ENCODE measurements around the gene SLC29A1.

The SLC29A1 gene

DNA sequence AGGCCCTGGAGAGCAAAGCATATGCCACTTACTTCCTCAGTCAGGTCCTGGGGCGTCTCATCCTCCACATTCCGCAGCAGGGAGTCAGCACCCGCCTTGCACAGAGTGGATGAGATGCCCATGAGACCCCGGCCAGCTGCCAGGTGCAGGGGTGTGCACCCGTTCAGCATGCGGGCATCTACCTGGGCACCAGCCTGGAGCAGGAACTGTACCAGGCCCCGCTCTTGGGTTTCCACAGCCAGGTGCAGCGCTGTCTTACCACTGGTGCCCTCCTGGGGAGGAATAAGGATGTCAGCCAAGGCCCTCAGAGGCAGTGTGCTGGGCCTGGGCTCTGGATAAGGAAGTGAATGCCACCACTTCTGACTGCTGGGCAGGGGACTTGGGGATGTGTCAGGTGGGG lies 36.6 kb downstream of the SLC29A1 start:
- Mint-ChIP-seq H3K9me3 (ENCODE audit: low read depth) (no peaks in the 10 kb centered on the region), H3K4me1 (ENCODE audit: low read depth) (peaks cover 50% of the 10 kb centered on the region), H3K36me3 (no peaks in the 10 kb centered on the region), H3K4me3 (no peak overlapping the region), H3K27me3 (no peaks in the 10 kb centered on the region), H3K27ac (no peak overlapping the region)

DNA sequence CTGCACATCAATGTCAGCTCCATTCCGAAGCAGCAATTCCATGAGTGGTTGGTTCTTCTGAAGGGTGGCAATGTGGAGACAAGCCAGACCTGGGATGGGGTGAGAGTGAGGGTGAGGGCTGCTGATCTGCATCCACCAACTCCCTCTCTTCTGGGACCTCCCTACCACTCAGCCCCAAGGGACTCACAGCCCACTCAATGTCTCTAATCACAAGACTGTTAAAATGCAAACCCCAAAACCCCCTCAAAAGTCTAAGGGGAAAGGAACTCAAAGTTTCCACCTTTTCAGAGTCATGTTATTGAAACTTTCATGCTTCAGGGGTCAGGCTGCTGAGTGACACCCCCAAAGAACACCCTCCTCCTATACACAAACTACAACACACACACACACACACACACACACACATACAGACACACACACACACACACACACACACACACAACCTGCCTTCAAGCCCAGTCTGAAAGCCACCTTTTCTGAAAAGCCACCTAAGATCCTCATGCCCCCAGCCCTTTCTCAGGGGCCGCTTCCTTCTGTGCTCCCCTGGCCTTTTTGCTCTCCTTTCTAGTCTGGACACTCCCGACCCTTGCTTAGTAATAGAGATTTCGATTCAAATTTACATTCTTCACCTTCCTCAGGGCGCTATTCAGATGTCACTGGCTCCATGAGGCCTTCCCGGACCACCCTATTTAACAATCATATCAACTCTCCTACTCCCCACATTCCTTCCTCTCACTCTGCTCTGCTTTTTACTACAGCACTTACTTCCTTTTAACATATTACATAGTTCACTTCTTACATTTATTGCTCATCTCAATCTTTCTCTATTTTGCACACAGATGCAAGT lies 37.3 kb downstream of the SLC29A1 start:
- Mint-ChIP-seq H3K4me3 (peak overlapping the region; percentile 14), H3K4me1 (ENCODE audit: low read depth) (peaks cover 44% of the 10 kb centered on the region), H3K9me3 (ENCODE audit: low read depth) (no peaks in the 10 kb centered on the region), H3K36me3 (no peaks in the 10 kb centered on the region), H3K27ac (peak overlapping the region; percentile 68), H3K27me3 (no peaks in the 10 kb centered on the region)

DNA sequence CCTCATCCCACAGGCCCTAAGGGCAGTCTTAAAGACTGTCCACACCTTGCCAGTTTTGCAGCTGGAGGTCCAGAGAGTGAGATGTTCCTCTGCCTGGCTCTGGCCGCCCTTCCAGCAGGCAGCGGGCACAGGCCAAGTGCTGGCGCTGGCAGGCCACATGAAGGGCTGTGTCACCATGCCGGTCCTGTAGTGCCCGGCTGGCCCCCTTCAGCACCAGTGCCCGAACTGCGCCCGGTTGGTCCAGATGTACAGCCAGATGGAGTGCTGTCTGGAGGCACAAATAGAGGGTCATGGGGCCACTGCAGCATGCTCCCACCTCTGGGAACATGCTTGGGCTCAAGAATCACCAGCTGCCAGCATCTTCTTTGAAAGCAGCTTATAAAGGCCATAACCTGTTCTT lies 38.2 kb downstream of the SLC29A1 start:
- H3K27me3 Mint-ChIP-seq = no peaks in the 10 kb centered on the region
- no peak overlapping the region for H3K27ac Mint-ChIP-seq
- H3K4me1 Mint-ChIP-seq (ENCODE audit: low read depth) = peaks cover 44% of the 10 kb centered on the region
- no peaks in the 10 kb centered on the region for H3K36me3 Mint-ChIP-seq
- H3K4me3 Mint-ChIP-seq = peak overlapping the region; percentile 14
- H3K9me3 Mint-ChIP-seq (ENCODE audit: low read depth) = no peaks in the 10 kb centered on the region

DNA sequence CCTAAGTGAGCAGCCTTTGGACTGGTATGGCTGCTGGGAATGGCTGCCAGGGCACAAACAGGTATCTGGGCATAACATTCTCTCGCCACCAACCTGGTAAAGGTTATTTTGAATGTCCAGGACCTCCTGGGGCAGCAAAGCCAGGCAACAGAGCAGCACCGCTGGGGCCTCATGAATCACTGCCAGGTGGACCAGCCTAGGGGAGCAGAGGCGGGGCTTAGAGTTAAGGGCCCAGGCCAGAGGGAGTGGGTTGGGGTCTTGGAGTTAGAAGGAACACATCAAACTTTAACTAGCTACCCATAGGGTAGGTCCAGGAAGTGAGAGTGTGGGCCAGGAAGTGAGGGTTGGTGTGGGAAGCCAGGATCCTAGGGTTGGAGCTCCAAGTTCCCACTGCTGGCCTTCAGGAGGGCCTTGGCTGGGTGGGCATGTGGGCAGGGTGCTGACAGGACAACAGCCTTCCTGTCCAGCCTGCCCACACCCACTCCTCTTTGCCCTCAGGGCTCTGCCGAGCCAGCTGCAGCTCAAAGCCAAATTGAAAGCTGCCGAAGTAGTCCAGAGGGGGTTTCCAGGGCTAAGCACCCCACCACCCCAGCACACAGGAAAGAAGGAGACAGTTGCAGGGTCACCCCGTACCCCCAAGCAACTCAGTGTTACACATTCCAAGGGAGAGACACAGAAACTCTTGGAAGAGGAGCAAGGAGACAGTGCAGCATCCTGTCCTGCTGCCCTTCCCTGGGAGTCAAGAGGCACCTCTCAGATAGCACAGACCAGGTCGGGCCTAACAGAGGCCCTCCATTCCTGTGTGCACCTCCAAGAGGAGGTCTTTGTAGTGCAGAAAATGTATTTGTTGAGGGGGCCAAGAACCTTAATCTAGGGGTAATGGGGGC lies 39.3 kb downstream of the SLC29A1 start:
- Mint-ChIP-seq H3K36me3 (no peaks in the 10 kb centered on the region), H3K4me1 (ENCODE audit: low read depth) (peaks cover 46% of the 10 kb centered on the region), H3K27ac (peak overlapping the region; percentile 93), H3K9me3 (ENCODE audit: low read depth) (no peaks in the 10 kb centered on the region), H3K4me3 (peak overlapping the region; percentile 98), H3K27me3 (no peaks in the 10 kb centered on the region)

DNA sequence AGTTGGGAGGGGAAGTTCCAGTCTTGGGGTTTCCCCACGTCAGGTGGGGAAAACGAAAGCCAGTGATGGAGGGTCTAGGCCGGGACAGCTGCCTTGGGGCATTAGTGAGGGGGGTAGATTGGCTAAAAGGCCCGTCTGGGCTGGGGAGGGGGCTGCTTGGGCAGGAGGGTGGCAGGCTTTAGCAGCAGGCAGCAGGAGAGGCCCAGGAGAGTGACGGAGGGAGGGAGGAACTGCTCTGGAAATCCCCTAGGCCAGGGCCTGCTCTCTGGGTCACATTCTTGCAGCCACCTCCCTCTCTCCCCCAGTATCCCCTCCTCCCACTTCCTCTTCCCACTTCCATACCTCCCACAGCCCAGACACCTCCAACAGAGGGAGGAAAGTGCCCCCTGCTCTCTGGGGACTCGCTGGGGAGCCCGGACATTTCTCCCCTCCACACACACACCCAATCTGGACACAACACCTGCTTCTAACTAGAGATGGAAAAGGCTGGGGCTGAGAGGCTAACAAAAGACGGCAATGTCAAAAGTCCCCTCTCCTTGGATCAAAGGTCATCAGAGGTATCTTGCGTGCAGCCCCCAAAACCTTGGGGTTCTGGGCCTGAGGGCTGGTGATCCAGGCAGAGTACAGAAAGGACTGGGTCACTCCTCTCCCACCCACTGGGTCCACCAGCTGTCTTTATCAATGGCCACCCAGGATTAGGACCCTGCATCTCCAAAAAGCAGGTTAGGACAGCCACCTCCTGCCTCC lies 40.1 kb downstream of the SLC29A1 start:
- H3K4me3 Mint-ChIP-seq = peak overlapping the region; percentile 98
- H3K4me1 Mint-ChIP-seq (ENCODE audit: low read depth) = peaks cover 41% of the 10 kb centered on the region
- no peaks in the 10 kb centered on the region for H3K27me3 Mint-ChIP-seq
- no peaks in the 10 kb centered on the region for H3K9me3 Mint-ChIP-seq (ENCODE audit: low read depth)
- H3K27ac Mint-ChIP-seq = peak overlapping the region; percentile 93
- no peaks in the 10 kb centered on the region for H3K36me3 Mint-ChIP-seq

DNA sequence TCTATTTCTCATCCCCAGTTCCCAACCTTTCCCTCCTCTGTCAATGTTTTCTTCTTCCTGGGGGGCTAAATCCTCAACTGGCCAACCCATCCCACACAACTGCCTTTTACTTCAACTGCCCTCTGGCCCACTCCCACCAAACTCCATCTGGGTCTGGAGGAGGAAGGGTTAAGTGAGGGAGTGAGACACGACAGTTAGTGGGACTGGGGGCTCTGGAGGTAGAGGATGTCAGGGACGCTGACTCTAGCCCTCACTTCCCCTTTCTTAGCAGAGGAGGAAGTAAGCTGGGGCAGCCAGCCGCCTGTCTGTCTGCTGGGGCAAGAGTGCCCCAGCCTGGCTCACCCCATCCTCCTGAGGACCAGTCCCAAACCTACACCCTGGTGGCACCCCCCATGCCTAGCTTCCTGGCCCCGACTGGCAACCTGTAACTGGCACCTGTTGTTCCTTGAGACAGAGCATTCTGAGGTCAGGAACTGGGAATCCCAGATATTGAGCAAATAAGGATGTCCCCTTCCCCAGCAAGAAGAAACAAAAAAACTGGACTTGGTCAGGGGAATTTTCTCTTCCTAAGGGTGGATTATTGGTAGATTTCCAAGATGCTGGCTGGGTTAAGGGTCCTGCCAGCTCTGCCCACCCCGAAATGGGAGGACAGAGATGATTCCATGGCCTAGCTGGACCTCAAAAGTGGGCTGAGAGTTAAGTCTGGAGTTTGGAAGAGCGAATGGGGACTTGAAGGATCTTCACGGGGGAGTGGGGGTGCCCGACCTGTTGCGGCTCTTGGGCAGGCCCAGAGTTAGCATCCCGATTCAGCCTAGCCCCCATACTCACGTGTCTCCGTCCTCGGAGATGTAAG lies 41.0 kb downstream of the SLC29A1 start:
- peaks cover 38% of the 10 kb centered on the region for H3K4me1 Mint-ChIP-seq (ENCODE audit: low read depth)
- no peaks in the 10 kb centered on the region for H3K36me3 Mint-ChIP-seq
- H3K9me3 Mint-ChIP-seq (ENCODE audit: low read depth) = no peaks in the 10 kb centered on the region
- peak overlapping the region; percentile 93 for H3K27ac Mint-ChIP-seq
- H3K27me3 Mint-ChIP-seq = no peaks in the 10 kb centered on the region
- H3K4me3 Mint-ChIP-seq = peak overlapping the region; percentile 98

DNA sequence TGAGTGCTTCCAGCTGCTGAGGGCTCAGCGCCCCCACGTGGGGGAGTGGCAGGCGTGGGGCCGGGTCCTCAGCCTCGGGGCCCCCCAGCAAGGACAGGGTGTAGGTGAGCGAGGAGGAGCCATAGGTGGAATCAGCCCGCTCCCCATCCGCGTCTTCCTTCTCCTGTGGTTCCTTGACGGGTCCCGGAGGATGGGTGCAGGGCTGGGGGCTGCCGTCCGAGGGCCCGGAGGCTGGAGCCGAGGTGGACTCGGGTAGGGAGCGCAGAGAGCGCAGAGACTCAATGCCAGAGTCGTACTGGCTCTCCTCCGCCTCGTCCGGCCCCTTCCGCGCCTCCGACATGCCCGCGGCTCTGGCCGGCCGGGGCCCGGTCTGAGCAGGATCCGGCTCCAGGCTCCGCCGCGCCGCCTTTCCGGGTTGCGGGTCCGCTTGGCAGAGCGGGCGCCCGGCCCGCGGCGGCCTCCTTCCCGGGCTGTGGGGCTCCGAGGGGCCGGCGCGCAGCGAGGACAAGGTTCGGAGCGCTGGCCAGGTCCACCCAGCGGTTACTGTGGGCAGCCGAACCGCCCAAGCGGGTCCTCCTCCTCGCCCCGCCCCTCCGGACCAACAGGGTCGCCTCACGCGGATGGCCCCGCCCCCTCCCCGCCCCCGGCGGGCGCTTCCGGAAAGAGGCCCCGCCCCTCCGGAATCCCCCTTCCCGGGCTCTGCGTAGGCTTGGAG lies 41.8 kb downstream of the SLC29A1 start, which contains the start of gene NFKBIE:
Gene NFKBIE, minus strand, starts transcription at position 545 of the 715 bp plus-strand sequence. Its CDS starts 205 bp downstream, at position 340.
- H3K27ac Mint-ChIP-seq = peak within 1 kb of the TSS; percentile 93
- no peaks in the 10 kb centered on the region for H3K36me3 Mint-ChIP-seq
- H3K4me3 Mint-ChIP-seq = peak within 1 kb of the TSS; percentile 98
- no peaks in the 10 kb centered on the region for H3K9me3 Mint-ChIP-seq (ENCODE audit: low read depth)
- peaks cover 46% of the 10 kb centered on the region for H3K4me1 Mint-ChIP-seq (ENCODE audit: low read depth)
- H3K27me3 Mint-ChIP-seq = no peaks in the 10 kb centered on the region

DNA sequence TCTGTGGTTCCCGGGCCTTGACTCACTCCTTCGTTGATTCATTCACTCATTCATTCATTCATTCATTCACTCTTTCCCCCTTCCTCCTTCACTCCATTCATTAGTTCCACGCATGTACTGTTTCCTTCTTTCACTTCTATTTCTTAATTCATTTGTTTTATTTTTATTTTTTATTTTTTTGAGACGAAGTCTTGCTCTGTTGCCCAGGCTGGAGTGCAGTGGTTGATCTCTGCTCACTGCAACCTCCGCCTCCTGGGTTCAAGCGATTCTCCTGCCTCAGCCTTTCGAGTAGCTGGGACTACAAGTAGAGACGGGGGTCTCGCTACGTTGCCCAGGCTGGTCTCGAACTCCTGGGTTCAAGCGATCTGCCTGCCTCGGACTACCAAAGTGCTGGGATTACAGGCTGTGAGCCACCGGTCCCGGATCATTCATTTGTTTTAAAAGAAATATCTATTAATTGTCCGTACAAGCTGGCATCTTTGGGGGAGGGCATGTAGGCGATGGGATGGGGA lies 42.4 kb downstream of the SLC29A1 start:
- Mint-ChIP-seq H3K27me3 (no peaks in the 10 kb centered on the region), H3K27ac (peak overlapping the region; percentile 67), H3K9me3 (ENCODE audit: low read depth) (no peaks in the 10 kb centered on the region)

DNA sequence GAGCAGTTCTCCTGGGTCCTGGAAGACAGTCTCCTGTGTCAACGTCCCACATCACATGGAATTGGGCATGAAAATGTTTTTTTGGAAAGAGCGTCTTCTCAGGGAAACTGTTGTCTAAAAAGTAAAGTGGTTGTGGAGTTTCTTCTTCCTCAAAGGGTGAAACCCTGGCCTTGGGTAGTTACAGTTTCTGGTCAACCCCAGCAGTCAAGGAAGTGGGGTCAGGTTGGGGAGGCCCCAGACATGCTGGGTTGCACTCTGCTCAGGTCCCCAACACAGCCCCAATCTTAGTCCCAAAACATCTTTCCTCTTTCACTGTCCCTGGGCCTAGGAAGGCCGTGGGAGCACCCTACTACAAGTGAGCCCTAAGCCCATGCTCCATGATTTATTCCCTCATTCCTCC lies 43.0 kb downstream of the SLC29A1 start:
- H3K4me3 Mint-ChIP-seq = peak overlapping the region; percentile 63
- H3K9me3 Mint-ChIP-seq (ENCODE audit: low read depth) = no peaks in the 10 kb centered on the region
- H3K4me1 Mint-ChIP-seq (ENCODE audit: low read depth) = peaks cover 39% of the 10 kb centered on the region
- peaks cover 1% of the 10 kb centered on the region for H3K27me3 Mint-ChIP-seq
- H3K36me3 Mint-ChIP-seq = no peaks in the 10 kb centered on the region
- peak overlapping the region; percentile 58 for H3K27ac Mint-ChIP-seq

More for the DNA sequence above, 42.4 kb downstream of the SLC29A1 start:
- H3K4me1 Mint-ChIP-seq (ENCODE audit: low read depth) = peaks cover 45% of the 10 kb centered on the region
- no peaks in the 10 kb centered on the region for H3K36me3 Mint-ChIP-seq
- peak overlapping the region; percentile 98 for H3K4me3 Mint-ChIP-seq

DNA sequence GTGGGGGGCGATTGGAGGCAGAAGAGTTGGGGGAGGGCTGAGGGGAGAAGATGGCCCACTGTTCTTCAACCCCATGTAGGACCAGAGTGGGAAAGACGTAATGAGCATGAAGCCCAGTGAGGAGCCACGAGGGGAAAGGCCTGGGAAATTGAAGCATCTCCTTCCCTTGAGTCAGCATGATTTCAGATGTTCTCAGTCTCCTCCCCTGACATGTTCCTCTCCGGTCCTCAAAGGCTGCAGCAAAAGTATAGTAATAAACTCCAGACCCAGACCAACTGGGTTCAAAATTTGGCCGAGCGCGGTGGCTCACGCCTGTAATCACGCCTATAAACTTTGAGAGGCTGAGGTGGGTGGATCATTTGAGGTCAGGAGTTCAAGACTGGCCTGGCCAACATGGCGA lies 43.9 kb downstream of the SLC29A1 start:
- Mint-ChIP-seq H3K27me3 (peaks cover 4% of the 10 kb centered on the region), H3K27ac (no peak overlapping the region), H3K36me3 (no peaks in the 10 kb centered on the region), H3K9me3 (ENCODE audit: low read depth) (no peaks in the 10 kb centered on the region), H3K4me3 (no peak overlapping the region), H3K4me1 (ENCODE audit: low read depth) (peaks cover 41% of the 10 kb centered on the region)

DNA sequence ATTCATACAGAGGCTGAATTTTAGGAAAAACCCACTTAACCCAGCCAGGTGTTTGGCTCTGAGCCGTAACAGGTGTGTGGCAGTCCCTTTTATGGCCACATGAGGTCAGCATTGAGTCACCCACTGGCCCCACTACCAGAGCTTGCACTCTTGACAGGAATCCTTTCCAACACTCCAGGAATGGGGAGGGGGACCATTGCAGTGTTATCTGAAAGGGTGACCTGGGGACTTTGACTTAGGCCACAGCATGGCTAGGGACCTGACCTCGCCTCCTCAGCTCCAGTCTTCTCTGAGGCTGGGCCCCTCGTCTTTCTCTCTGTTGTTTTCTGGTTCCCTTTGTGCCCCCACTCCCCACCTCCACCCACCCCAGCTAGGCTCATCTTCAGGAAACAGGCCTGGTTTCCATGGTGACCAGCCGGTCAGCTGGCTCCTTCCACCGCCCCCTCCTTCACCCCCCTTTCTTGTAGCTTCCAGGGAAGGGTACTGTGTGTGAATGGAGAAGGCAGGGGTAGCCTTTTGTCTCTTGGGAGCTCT lies 44.8 kb downstream of the SLC29A1 start:
- H3K4me1 Mint-ChIP-seq (ENCODE audit: low read depth) = peaks cover 32% of the 10 kb centered on the region
- H3K27ac Mint-ChIP-seq = no peak overlapping the region
- no peak overlapping the region for H3K4me3 Mint-ChIP-seq

DNA sequence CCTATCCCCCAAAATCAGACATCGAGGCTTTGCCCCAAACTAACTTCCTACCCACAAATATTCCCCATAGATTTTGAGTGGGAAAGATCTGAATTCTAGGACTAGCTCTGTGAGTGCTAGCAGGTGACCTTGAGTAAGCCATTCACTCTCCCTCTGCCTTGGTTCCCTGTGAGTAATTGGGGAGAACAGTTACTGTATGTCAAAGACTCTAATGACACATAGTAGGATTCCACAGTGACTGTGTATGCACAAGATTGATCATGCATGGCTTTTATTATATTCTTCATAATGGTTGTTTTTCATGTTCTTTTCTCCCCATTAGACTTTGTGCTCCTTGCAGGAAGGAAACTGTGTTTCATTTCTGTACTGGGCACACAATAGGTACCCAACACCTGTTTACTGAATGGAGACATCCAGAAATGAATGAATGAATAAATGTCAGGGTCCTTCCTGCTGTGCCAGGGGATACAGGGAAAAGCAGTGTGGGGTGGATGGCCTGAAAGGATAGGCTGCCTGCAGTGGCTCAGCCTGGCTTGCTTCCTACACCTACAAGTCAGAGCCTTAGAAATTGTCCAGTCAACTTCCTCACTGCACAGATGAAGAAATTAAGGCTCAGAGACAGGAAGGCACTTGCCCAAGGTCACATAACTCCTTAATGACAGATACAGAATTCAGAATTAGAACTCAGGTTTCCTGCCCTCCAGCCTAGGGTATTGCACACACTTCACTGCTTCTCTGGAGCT lies 46.0 kb downstream of the SLC29A1 start:
- H3K9me3 Mint-ChIP-seq (ENCODE audit: low read depth) = no peaks in the 10 kb centered on the region
- peaks cover 19% of the 10 kb centered on the region for H3K27me3 Mint-ChIP-seq
- peak overlapping the region; percentile 74 for H3K4me3 Mint-ChIP-seq
- H3K36me3 Mint-ChIP-seq = no peaks in the 10 kb centered on the region
- peaks cover 27% of the 10 kb centered on the region for H3K4me1 Mint-ChIP-seq (ENCODE audit: low read depth)
- peak overlapping the region; percentile 11 for H3K27ac Mint-ChIP-seq

More for the DNA sequence above, 44.8 kb downstream of the SLC29A1 start:
- peaks cover 11% of the 10 kb centered on the region for H3K27me3 Mint-ChIP-seq
- no peaks in the 10 kb centered on the region for H3K9me3 Mint-ChIP-seq (ENCODE audit: low read depth)
- H3K36me3 Mint-ChIP-seq = no peaks in the 10 kb centered on the region

Measured in activated naive CD8-positive, alpha-beta T cell (primary cell).